ENCODE measurements around the gene TENM3.

TENM3 gene

DNA sequence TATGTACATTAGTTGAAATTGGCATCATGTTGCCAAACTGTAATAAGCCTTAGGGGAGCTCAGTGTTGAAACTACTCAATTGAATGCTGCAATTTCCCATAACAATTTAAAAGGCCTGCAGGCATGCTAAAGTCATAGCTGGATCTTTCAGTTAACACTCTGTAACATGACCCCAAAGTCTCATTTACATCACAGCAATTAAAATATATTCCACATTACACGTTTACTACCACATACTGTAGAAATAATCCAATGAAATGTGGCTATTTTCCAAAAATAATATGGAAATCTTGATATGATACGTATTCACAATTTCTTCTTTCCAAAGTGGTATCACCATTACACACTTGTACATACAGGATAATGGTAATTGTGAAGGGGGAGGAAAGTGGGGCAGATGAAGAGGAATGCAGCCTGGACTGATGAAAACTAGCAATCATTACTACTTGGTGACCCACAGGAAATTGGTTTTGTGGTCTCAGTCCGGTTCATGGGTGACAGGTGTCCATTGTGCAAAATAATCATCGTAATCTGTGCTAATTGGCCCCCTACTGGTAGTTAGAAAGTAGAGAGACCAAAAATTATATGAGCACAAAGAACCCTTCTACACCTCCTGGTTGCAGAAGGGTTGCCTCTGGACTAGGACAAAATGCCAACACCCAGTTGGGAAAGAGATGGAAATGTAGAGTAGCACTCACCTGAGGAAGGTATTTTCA is 63.7 kb downstream of the TENM3 start (continued):
- no peak for TF ChIP-seq ZNF571 (tag by site-specific recombination; IDR thresholded peaks at IDR 0.05)
- TF ChIP-seq, protein P1, sequence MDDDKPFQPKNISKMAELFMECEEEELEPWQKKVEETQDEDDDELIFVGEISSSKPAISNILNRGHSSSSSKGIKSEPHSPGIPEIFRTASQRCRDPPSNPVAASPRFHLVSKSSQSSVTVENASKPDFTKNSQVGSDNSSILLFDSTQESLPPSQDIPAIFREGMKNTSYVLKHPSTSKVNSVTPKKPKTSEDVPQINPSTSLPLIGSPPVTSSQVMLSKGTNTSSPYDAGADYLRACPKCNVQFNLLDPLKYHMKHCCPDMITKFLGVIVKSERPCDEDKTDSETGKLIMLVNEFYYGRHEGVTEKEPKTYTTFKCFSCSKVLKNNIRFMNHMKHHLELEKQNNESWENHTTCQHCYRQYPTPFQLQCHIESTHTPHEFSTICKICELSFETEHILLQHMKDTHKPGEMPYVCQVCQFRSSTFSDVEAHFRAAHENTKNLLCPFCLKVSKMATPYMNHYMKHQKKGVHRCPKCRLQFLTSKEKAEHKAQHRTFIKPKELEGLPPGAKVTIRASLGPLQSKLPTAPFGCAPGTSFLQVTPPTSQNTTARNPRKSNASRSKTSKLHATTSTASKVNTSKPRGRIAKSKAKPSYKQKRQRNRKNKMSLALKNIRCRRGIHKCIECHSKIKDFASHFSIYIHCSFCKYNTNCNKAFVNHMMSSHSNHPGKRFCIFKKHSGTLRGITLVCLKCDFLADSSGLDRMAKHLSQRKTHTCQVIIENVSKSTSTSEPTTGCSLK (tag by site-specific recombination; IDR thresholded peaks at IDR 0.05), result no peak
- TF ChIP-seq, protein P2, sequence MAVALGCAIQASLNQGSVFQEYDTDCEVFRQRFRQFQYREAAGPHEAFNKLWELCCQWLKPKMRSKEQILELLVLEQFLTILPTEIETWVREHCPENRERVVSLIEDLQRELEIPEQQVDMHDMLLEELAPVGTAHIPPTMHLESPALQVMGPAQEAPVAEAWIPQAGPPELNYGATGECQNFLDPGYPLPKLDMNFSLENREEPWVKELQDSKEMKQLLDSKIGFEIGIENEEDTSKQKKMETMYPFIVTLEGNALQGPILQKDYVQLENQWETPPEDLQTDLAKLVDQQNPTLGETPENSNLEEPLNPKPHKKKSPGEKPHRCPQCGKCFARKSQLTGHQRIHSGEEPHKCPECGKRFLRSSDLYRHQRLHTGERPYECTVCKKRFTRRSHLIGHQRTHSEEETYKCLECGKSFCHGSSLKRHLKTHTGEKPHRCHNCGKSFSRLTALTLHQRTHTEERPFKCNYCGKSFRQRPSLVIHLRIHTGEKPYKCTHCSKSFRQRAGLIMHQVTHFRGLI (tag by site-specific recombination; IDR thresholded peaks at IDR 0.05), result no peak
- no peak for TF ChIP-seq ZNF114 (tag by site-specific recombination; IDR thresholded peaks at IDR 0.05)
- TF ChIP-seq, protein P3, sequence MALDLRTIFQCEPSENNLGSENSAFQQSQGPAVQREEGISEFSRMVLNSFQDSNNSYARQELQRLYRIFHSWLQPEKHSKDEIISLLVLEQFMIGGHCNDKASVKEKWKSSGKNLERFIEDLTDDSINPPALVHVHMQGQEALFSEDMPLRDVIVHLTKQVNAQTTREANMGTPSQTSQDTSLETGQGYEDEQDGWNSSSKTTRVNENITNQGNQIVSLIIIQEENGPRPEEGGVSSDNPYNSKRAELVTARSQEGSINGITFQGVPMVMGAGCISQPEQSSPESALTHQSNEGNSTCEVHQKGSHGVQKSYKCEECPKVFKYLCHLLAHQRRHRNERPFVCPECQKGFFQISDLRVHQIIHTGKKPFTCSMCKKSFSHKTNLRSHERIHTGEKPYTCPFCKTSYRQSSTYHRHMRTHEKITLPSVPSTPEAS (tag by site-specific recombination; IDR thresholded peaks at IDR 0.05), result no peak
- no peak for TF ChIP-seq ZNF548 (tag by site-specific recombination; IDR thresholded peaks at IDR 0.05)
- peak; percentile 14; the same call in 1 of the 2 replicates for TF ChIP-seq SP2 (tag by site-specific recombination; IDR thresholded peaks at IDR 0.05)
- peak; percentile 55; the same call in 1 of the 2 replicates for TF ChIP-seq KLF10 (tag by site-specific recombination; IDR thresholded peaks at IDR 0.05)
- no peak for TF ChIP-seq ZNF48 (tag by site-specific recombination; IDR thresholded peaks at IDR 0.05)
- peak; percentile 47; the same call in 1 of the 2 replicates for TF ChIP-seq ZNF394 (tag by site-specific recombination; IDR thresholded peaks at IDR 0.05; ENCODE audit: borderline replicate concordance)
- no peak for TF ChIP-seq MZF1 (tag by site-specific recombination; IDR thresholded peaks at IDR 0.05; ENCODE audit: borderline replicate concordance)
- TF ChIP-seq ZNF514 (tag by site-specific recombination; IDR thresholded peaks at IDR 0.05), result no peak
- no peak for TF ChIP-seq ZNF341 (tag by site-specific recombination; IDR thresholded peaks at IDR 0.05; ENCODE audit: low read depth)
- TF ChIP-seq ZNF610 (tag by site-specific recombination; IDR thresholded peaks at IDR 0.05; ENCODE audit: borderline replicate concordance), result no peak
- TF ChIP-seq ZNF140 (tag by site-specific recombination; IDR thresholded peaks at IDR 0.05), result no peak
- no peak for TF ChIP-seq GLI4 (tag by site-specific recombination; IDR thresholded peaks at IDR 0.05)
- no peak for TF ChIP-seq ZNF221 (tag by site-specific recombination; IDR thresholded peaks at IDR 0.05; ENCODE audit: borderline replicate concordance)
- no peak for TF ChIP-seq ZNF561 (tag by site-specific recombination; IDR thresholded peaks at IDR 0.05; ENCODE audit: borderline replicate concordance)
- TF ChIP-seq GLI2 (tag by site-specific recombination; IDR thresholded peaks at IDR 0.05; ENCODE audit: borderline replicate concordance, low read depth), result peak; percentile 53; the same call in 1 of the 2 replicates
- 0 out of 2 replicates have a peak, but pooled peaks have one; percentile 15 for TF ChIP-seq ZNF600 (tag by site-specific recombination; IDR thresholded peaks at IDR 0.05)
- TF ChIP-seq ZNF837 (tag by site-specific recombination; IDR thresholded peaks at IDR 0.05), result no peak
- TF ChIP-seq ZNF202 (tag by site-specific recombination; IDR thresholded peaks at IDR 0.05; ENCODE audit: borderline replicate concordance), result no peak
- TF ChIP-seq, protein P4, sequence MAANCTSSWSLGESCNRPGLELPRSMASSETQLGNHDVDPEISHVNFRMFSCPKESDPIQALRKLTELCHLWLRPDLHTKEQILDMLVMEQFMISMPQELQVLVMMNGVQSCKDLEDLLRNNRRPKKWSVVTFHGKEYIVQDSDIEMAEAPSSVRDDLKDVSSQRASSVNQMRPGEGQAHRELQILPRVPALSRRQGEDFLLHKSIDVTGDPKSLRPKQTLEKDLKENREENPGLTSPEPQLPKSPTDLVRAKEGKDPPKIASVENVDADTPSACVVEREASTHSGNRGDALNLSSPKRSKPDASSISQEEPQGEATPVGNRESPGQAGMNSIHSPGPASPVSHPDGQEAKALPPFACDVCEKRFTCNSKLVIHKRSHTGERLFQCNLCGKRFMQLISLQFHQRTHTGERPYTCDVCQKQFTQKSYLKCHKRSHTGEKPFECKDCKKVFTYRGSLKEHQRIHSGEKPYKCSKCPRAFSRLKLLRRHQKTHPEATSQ (tag by site-specific recombination; IDR thresholded peaks at IDR 0.05), result no peak
- TF ChIP-seq ZNF274 (IDR thresholded peaks at IDR 0.05; ENCODE audit: low read length), result no peak
- TF ChIP-seq ZNF274 (tag by site-specific recombination; IDR thresholded peaks at IDR 0.05; ENCODE audit: borderline replicate concordance), result no peak
- TF ChIP-seq MEIS1 (CRISPR knock-in tag; IDR thresholded peaks at IDR 0.05; ENCODE audit: borderline replicate concordance), result no peak
- TF ChIP-seq, protein P5, sequence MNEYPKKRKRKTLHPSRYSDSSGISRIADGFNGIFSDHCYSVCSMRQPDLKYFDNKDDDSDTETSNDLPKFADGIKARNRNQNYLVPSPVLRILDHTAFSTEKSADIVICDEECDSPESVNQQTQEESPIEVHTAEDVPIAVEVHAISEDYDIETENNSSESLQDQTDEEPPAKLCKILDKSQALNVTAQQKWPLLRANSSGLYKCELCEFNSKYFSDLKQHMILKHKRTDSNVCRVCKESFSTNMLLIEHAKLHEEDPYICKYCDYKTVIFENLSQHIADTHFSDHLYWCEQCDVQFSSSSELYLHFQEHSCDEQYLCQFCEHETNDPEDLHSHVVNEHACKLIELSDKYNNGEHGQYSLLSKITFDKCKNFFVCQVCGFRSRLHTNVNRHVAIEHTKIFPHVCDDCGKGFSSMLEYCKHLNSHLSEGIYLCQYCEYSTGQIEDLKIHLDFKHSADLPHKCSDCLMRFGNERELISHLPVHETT (tag by site-specific recombination; IDR thresholded peaks at IDR 0.05), result no peak; the same call in 1 of the 2 replicates
- TF ChIP-seq WT1 (tag by site-specific recombination; IDR thresholded peaks at IDR 0.05), result peak; percentile 89
- no peak for TF ChIP-seq ZNF175 (tag by site-specific recombination; IDR thresholded peaks at IDR 0.05)
- TF ChIP-seq ZNF558 (tag by site-specific recombination; IDR thresholded peaks at IDR 0.05), result 0 out of 2 replicates have a peak, but pooled peaks have one; percentile 27
- TF ChIP-seq, protein P6, sequence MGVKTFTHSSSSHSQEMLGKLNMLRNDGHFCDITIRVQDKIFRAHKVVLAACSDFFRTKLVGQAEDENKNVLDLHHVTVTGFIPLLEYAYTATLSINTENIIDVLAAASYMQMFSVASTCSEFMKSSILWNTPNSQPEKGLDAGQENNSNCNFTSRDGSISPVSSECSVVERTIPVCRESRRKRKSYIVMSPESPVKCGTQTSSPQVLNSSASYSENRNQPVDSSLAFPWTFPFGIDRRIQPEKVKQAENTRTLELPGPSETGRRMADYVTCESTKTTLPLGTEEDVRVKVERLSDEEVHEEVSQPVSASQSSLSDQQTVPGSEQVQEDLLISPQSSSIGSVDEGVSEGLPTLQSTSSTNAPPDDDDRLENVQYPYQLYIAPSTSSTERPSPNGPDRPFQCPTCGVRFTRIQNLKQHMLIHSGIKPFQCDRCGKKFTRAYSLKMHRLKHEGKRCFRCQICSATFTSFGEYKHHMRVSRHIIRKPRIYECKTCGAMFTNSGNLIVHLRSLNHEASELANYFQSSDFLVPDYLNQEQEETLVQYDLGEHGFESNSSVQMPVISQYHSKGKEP (tag by site-specific recombination; IDR thresholded peaks at IDR 0.05), result peak; percentile 93
